Left cardiac atrium (tissue), 4 donors: Measurements from ENCODE around the gene ANO2. TPM values are rescaled to one million over a fixed set of nuclear protein-coding genes. Genes with fewer than 3 reads are reported as not detected.

Experiments
- ATAC-seq, 2 donors: fragments of 200-7000 bp; cut with Tn5 transposase; one replicate each; pipeline ENCODE4 v1.9.1; 2020; ENCODE audit warnings: mild to moderate bottlenecking in 2 of 2, moderate library complexity in 2 of 2
- DNase-seq: peaks from one replicate; pipeline ENCODE4 v3.0.0-alpha.2; 2020
- intact Hi-C, 2 donors: fragments of 100-400 bp; cut with DNase I; formaldehyde crosslinking; loops; one replicate each; pipeline versions ENCODE4 v1.14.1 to v1.15.1; 2022 to 2023
- long read RNA-seq: library from polyadenylated mRNA; unstranded; transcript quantifications from one replicate; pipeline ENCODE4 v2.0.0, GENCODE V29; 2021
- total RNA-seq, 2 donors: library from RNA; stranded (reverse); fragmentation: NEBNext Ultra II Directional; extraction: Animal tissue kit (Norgen Biotek cat#: 25700); gene quantifications; one replicate each; pipeline ENCODE4 v1.2.1, GENCODE V29; 2021
- donor health status: DM: no; HTN: yes; CAD: no.
- donor health status: DM: no; HTN: yes; CAD: no; lungs with severe emphysema.
- donor health status: DM: yes; HTN: yes; CAD: no.
- donor health status: Dilated cardiomyopathy.

The ANO2 gene
- 10 to 100 TPM; 11.5 to 23.4 TPM for total RNA-seq
- long read RNA-seq, partial matches to known transcripts, result 0 of 5 reads
- long read RNA-seq, other reads (novel, unspliced or antisense), result 5 of 5 reads

DNA sequence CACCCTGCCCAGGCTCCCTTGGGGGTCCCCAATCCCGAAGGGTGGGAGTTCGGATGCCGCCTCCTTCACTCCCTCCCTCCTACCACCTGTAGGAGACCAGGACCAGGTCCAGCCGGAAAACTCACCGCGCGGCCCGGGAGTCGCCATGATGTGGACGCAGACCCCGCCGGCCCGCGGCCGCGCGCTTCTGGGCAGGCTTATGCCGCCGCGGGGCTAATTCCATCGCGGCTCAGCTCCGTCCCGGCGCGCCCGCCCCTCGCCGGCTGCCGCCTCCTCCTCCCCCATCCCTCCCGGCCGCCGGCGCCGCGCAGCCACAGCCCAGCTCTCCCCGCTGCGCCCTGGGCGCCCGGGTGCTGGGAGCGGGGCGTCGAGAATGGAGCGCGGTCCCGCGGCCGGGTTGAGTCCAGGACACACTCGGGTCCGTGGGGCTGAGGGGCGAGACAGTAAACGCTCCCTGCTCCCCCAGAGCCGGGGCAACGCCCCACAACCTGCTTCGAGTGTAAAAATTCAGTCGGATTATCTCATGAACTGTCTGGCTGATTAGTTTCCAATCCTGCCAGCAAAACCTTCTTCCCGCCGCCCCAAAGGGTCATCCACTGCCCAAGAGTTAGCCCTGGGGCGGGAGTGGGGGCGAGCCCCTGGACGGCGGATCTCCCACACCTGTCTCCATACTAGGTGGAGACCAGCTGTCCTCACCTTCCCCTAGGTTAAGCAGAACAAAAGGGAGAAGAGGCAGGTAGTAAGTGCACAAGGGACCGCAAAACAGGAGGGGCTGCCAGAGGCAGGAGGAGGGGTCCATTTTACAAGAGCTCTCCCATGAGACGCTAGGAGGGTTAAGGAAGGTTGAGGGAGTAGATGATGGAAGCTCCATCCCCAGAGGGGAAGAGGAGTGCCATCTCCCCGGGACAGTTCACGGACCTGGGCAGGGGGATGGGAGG, at the start of gene ANO2:
TSS of gene ANO2 (minus strand) at position 189 of the 938 bp plus-strand sequence. CDS start at position 147, 42 bp downstream.
- intact Hi-C loops, result no loop called here
- ATAC-seq (peak; percentile 71 to 91), DNase-seq (peak; percentile 43)

DNA sequence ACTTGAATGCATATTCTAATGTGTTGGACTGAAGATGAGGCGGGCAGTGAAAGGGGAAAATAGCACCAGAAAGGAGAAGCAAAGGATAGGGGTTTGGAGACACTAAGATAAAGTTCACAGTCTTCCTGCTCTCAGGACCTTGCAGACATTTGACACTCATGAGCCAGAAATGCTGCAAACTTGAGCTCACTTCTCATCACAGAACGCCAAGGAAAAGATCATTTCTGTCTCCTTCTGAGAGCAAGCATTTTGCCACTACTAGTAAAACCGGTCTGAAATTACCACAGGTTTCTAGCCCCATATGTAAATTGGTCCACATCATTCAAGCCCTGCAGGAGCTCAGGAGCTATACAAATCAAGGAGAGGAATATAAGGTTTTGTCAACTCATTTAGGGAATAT, 44.6 kb upstream of the ANO2 start:
- ATAC-seq, result no peak
- no peak for DNase-seq
- intact Hi-C loops, result loop anchor here (2.0 to 5.0 kb wide), 3 partner anchors 48 to 297 kb away; no protein-coding TSS in a partner anchor

DNA sequence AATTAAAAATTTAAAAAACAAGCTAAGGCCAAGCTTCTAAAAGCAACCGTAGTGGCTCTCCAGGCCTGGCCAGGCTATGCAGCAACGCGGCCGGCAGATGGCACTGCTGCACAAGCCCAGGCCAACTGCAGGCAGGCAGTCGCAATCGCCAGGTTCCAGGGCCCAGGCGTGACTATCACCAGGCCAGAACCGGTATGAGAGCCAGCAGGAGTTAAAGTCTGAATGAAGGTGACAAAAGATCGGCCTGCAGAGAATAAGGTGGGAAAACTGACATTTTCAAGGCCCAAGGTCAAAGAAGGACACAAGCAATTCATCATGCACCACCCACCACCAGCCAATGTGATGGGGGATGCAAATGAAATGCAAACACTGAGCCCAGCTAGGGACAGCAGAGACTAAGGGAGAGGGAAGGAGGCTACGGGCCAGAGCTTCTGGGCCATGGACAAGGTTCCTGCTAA, 43.6 kb upstream of the ANO2 start:
- DNase-seq (peak; percentile 83), ATAC-seq (peak; percentile 91 to 93)
- intact Hi-C loops, result loop anchor here (2.0 to 5.0 kb wide), 3 partner anchors 49 to 298 kb away; no protein-coding TSS in a partner anchor

DNA sequence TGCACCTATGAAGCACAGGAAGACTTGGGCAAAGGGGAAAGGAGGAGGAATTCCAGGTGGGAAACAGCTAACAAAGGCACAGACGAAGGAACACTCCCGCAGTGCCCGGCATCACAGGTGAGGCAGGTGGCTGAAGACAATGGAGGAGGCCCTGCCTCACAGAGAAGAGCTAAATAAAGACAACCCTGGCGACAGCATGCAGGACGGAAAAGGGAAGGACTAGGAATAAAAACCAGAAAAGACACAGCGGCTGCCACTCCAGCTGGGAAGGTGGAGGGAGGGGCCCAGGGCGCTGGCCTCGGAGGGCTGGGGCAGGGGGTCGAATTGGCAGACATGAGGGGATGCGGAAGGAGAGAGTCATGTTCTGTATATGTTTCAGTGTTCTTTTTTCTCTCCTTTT, 43.0 kb upstream of the ANO2 start:
- ATAC-seq (no peak), DNase-seq (no peak)
- intact Hi-C loops, result loop anchor here (2.0 to 5.0 kb wide), 3 partner anchors 49 to 299 kb away; no protein-coding TSS in a partner anchor

DNA sequence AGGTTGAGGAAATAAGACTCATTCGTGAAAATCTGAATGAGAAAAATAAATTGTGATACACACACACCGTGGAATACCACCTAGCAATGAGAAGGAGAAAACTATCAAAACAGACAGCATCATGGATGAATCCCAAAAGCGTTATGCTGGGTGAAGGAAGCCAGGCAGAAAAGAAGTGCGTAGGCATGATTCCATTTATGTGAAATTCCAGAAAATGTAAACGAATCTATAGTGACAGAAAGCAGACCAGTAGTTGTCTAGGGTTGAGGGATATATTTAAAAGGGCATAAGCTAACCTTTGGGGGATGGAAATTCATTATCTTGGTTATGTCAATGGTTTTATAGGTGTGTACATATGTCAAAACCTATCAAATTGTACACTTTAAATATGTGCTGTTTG, 42.5 kb upstream of the ANO2 start:
- DNase-seq (no peak), ATAC-seq (no peak)
- intact Hi-C loops, result loop anchor here in 1 of 2 donors (5.0 kb wide), 1 partner anchor 50 kb away; no protein-coding TSS in a partner anchor

DNA sequence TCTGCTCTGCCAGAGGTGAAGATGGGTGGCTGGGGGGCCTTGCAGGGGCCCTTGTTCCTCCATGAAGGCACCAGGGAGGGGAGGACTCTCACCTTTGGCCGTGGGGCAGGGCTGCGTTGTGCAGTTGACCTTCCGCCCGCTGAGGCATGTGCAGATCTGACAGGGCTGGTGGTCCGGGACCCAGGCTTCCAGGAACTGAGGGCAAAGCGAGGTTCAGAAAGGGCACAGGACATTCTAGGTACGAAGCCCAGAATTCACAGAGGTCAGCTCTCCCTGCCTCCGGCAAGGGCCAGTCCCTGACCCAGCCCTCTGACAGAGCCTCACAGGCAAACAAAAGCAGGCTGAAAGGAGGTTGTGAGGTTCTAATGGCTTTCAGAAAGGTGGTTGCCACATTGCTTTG, 40.4 kb upstream of the ANO2 start:
- intact Hi-C loops, result loop anchor here in 1 of 2 donors (5.0 kb wide), 1 partner anchor 52 kb away; no protein-coding TSS in a partner anchor
- no peak for ATAC-seq
- DNase-seq, result no peak

DNA sequence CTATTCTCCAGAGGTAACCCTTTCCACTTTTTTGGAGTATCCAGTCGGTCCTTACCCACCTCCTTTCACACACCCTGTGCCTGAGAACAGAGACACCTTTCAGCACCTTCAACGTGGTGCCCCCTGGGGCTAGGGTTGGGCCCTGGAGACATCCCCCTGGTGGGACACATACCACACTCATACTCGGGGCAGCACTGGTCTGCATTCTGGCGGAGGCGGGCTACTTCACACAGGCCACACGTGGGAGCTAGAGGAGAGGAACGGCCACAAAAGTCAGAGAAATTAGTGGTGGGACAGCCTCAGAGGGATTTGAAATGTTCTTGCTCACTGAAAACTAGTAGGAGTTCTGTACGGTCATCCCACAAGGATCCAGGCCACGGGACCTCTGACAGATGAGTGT, 39.8 kb upstream of the ANO2 start:
- intact Hi-C loops, result loop anchor here in 1 of 2 donors (5.0 kb wide), 1 partner anchor 52 kb away; no protein-coding TSS in a partner anchor
- ATAC-seq (no peak), DNase-seq (no peak)

DNA sequence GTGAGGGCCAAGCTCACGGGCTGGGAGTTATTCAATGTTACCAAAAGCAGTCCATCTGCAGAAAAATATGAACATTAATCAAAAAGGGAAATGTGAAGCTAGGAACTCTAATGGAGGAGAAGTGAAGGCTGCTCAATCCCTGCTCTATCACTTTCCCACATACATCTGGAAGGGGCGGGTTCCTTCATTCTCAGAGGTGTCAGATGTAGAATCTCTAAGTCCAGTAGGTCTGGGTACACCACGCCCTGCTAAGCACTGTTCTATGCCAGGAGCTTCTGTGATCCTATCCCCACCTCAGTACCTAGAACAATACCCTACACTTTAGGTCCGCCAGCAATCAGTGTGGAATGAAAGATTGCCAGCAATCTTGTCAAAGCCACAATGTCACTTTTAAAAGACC, 37.0 kb upstream of the ANO2 start:
- intact Hi-C loops, result no loop called here
- ATAC-seq, result no peak

DNA sequence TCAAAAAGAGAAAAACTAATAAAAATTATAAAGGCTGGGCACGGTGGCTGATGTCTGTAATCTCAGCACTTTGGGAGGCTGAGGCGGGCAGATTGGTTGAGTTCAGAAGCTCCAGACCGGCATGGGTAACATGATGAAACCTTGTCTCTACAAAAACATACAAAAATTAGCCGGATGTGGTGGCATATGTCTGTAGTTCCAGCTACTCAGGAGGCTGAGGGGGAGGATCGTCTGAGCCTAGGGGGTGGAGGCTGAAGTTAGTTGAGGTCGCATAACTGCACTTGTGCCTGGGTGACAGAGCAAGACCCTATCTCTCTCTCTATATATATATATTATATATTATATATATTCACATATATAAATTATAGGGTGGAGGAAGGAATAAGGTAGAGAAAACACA, 32.5 kb upstream of the ANO2 start:
- intact Hi-C loops, result no loop called here
- no peak for ATAC-seq
- no peak for DNase-seq

More for the DNA sequence above, 37.0 kb upstream of the ANO2 start:
- no peak for DNase-seq

DNA sequence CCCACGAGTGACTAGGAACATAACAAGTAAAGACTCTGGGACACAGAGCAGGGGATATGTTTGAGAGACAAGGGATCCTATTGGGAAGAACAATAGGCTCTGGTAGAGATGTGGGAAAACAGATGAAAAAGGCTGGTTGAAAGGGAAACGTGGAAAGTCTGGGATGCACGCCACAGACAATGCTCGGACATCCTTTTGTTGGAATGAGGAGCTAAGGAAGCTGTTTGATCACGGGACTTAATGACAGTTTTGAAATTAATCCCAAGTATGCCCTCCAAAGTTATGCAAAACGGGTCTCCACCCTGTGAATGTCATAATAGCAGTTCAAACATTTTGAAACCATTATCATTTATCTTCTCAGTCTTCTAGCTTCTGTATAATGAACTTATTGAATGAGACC, 31.7 kb upstream of the ANO2 start:
- no peak for ATAC-seq
- no peak for DNase-seq

DNA sequence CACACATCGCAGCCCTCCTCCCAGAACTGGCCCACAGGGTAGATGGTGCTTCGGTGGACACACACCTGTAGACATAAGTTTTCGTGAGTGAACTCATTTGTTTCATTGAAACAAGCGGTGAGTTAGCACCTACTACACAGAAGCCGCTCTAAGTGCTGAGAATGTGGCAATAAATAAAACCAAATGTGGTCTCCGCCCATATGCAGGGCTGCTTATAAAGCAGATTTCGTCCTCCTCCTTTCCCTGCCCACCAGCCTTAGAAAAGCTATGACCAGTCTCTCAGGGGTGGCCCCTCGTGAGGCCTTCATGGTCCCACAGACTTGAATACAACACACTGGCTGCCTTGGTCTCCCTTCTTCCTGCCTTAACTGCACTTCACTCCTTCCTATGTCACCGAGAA, 31.1 kb upstream of the ANO2 start:
- DNase-seq, result no peak
- ATAC-seq, result no peak
- intact Hi-C loops, result no loop called here

More for the DNA sequence above, 31.7 kb upstream of the ANO2 start:
- intact Hi-C loops, result no loop called here

DNA sequence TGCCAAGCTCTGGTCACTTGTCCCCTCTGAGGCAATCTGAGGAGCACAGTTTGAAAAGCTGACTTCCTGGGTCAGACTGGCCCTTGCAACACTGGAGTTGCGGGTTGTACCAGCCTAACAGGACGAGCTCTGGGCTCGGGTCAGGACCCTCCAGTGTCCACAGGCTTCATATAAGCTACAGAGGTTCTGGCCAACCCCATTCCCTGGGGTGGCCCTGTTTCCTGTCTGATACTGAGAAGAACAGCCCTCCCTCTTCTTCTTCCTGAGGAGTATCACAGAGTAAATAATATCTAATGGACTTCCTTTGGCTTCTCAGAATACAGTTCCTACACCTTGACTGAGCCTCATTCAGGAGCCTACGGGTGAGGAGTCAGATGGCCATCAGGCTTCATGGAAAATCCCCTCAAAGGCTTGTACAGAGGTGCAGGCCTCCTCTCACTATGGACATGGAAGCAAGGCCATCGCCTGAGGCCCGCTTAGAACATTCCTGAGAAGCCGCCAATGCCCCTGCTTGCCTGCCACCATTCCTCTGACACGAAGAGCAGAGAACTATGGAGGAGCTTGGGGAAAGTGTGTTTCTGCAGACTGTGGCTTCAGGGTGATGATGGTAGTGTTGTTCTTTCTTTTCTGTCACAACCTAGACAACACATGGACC, 28.5 kb upstream of the ANO2 start:
- peak; percentile 55 for DNase-seq
- intact Hi-C loops, result no loop called here
- peak in 1 of 2 donors; percentile 59 for ATAC-seq

DNA sequence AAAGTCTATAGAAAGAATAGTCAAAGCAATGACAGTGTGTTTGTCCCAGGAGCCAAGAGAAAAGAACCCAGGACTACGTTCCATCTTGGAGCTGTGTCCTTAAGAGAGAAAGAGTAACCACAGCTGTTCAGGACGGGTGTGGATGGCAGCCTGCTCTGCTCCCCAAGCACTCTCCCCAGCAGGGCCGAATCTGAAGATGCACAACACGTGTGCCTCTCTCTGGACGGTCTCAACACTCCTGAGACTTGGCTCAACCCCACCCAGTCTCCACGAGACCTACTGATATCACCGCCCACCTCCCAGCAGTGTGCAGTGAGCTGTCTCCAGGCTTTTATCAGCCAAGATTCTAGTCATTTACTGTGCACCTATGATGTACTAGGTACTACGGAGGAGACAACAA, 27.3 kb upstream of the ANO2 start:
- DNase-seq (no peak), ATAC-seq (no peak)
- intact Hi-C loops, result no loop called here

DNA sequence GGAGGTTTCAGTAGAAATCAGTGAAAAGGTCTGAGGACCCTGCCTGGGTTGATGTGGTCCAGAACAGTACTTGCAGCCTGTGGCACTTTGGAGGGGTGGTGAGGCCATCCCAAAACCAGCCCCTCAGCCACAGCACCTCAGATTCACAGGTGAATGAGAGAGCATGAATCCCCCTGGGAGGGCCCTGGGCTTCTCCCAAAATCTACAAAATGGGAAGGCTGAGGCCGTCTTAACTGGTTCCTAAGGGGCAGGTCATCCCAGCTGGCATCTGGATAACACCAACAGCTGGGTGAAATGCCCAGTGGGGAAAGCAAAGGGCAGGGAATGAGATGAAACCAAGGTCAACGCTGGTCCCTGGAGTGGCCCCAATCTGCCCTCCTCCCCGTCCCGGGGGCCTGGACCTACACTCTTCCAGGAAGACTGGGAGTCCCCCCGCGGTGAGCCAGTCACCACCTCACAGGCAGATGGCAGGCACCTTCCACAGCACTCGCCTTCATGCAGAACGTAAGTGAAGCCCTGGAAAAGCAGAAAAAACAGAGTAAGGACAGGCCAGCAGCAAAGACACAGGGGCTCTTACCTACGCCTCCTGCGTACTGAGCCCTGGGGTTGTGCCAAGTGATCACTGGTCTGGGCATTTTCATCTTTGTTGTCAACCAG, 26.3 kb upstream of the ANO2 start:
- DNase-seq (no peak), ATAC-seq (no peak)
- intact Hi-C loops, result no loop called here

DNA sequence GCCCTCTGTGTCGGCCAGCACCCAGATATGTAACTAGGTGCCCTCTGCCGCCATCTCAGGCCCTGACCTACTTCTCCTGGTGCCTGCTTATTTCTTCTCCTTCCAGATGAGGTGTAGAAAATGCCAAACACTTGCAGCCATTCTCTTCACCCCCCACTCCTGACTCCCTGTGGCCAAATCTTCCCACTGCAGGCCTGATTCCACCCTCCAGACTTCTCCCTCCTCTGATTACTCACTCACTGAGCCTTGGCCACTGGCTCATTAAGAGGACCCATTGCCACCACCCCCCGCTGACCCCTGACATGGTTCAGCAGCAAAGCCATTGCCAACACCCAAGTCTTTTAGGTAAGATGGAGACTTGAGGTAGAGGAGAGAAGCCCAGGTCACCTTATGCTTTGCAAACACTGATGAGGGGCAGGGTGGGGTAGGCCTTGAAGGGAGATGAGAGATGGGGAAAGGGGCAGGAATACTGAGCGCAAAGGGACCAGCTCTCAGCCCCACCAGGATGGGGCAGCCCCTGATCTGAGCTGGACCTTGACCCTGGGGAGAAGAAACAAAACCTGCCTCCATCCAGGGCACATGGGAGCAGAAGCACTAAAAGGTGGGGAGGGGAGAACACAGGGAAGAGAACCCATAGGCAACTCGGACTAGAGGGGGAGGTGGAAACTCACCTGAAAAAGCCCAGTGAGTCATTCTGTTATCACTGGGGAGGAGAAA, 25.1 kb upstream of the ANO2 start:
- ATAC-seq (no peak), DNase-seq (no peak)
- intact Hi-C loops, result no loop called here

DNA sequence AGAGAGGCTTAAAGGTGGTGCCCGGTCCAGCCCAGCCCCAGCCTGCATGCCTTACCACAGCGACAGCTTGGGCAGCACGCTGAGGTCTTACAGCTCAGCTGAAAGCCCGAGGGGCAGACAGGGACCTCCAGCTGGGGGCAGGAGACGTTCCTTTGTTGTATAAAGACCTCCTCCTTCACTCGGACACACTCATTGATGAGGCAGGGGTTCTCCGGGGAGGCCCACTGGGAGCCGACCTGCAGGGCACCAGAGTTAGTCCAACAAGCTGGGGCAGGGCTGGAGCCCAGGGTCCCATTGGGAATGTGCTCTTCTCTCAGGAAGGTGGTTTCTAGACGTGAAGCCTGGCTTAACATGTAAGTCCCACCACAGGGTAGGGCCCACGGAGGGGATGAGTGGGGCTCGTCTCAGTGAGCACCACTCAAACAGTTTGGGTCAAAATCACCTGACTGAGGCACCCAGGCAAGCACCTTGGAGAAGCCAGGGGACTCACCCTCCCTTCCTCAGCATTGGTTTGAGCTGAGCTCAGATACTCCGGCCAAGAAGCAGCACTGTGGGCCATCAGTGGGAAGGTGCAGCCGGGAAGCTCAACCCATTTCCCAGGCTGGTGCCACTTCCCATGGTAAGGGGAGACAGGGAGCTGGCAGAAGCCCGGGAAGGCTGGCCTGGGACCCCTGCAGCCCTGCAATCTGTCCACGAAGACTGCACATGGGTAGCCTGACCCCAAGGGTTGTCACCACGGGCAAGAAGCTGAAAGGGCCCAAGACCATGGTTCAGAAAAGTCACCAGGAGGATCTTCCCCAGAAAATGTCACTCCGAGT, 24.3 kb upstream of the ANO2 start:
- DNase-seq (no peak), ATAC-seq (no peak)
- intact Hi-C loops, result no loop called here

DNA sequence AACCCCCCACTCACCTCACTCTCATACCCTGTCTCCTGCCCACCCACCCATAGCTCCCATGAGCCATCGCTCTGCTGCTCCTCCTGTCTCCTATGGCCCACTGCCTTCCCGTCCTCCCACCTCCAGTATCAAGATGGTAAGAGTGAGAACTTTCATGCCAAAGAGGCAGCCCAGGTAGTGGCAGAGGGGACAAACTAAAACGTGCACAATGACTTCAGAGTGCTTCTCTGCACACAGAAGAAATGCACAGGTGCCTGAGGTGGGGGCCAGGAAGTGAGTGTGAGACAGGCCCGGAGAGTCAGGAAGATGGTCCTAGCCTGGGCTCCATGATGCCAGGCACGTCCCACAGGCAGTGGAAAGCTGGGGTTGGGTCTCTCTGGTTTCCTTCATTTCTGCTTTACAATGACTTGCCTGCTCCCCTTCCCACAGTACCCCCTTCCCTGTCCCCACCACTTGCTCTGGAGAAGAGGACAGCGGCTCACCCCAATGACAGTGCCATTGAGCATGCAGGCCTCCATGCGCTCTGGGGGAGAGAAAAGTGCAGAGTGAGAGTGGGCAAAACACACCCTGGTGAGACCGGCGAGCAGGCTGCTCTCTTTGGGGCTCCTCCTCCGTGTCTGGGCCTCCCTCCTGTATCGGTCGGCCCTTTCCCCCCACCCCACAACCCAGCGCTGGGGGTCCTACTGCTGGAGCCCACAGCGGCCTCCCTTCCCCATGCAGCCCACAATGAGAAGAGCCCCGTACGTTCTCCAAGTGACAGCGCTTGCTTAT, 22.8 kb upstream of the ANO2 start:
- DNase-seq (no peak), ATAC-seq (no peak)
- intact Hi-C loops, result no loop called here
